MM.1S (cell line): ENCODE data around the gene TRIM36.

ENCODE experiments used
- CTCF ChIP-seq: fragments of 300-600 bp; sonication (generic); IDR thresholded peaks from 2 replicates; pipeline ENCODE4 v1.5.1; 2016; ENCODE audit warnings: antibody characterized with exemption, low read length, mixed read lengths
- EZH2 ChIP-seq: fragments of 300-600 bp; sonication (generic); optimal IDR thresholded peaks from 2 replicates; pipeline ENCODE3; 2017; ENCODE audit warnings: low read depth, mild to moderate bottlenecking, antibody characterized with exemption, low read length, mixed read lengths

GRCh38 chr5:115190388-115190787, 20.7 kb upstream of the TRIM36 start:
- TF ChIP-seq CTCF (no peak), EZH2 (no peak)
